SH-SY5Y (cell line): ENCODE data around the gene STEAP4.

Source experiments
- GATA2 ChIP-seq: IDR thresholded peaks from 2 replicates; pipeline ENCODE4 v1.6.1; 2011; ENCODE audit warnings: mild to moderate bottlenecking, low read depth, low read length
- GATA3 ChIP-seq: IDR thresholded peaks from 2 replicates; pipeline ENCODE4 v1.6.1; 2011; ENCODE audit warnings: low read depth, mild to moderate bottlenecking, low read length, moderate library complexity

GRCh38 chr7:88223265-88223664 is 83.4 kb downstream of the STEAP4 start:
- TF ChIP-seq GATA2 = no peak
- TF ChIP-seq GATA3 = no peak
